Caco-2 (cell line): Measurements from ENCODE around the gene LMX1B. TPM values are rescaled to one million over a fixed set of nuclear protein-coding genes. Genes with fewer than 3 reads are reported as not detected.
A peak's percentile ranks its signal among the peaks of the same experiment; 100 is the strongest.

Source experiments
- BruUV-seq: library from RNA; stranded (reverse); fragments of 400-500 nt; replicated peaks from 2 replicates; lab custom pipeline; 2021; lab: Mats Ljungman, UMichigan
- CTCF ChIA-PET: fragments of 300-600 bp; sonication (Branson Sonifier 250); formaldehyde crosslinking; loops from one replicate; lab custom pipeline; 2022; ENCODE audit warnings: antibody characterized with exemption; lab: Charles Lee
- POLR2A ChIA-PET: fragments of 300-600 bp; sonication (Branson Sonifier 250); formaldehyde crosslinking; loops from one replicate; lab custom pipeline; 2022; ENCODE audit warnings: antibody characterized with exemption; lab: Charles Lee
- DNase-seq, 2 experiments: peaks; one replicate each; pipeline versions ENCODE4 v3.0.0 to v3.0.0-alpha.2; 2020 to 2022
- H3K27me3 ChIP-seq: replicated peaks from 2 replicates; pipeline ENCODE4 v1.6.0; 2011; ENCODE audit warnings: low read length; ENCODE audit not compliant: control insufficient read depth, insufficient read depth
- H3K36me3 ChIP-seq: 2 replicates; pipeline ENCODE4 v1.5.1; 2011; ENCODE audit warnings: low read length; ENCODE audit not compliant: control insufficient read depth, insufficient read depth
- H3K4me1 ChIP-seq: fragments of 250-450 bp; sonication (Bioruptor Pico); 2 replicates; pipeline ENCODE4 v1.5.1; 2020; ENCODE audit warnings: mild to moderate bottlenecking
- H3K4me3 ChIP-seq: 2 replicates; pipeline ENCODE4 v1.5.1; 2011; ENCODE audit warnings: low read depth, mild to moderate bottlenecking, control low read depth, low read length
- H3K9me3 ChIP-seq: fragments of 250-450 bp; sonication (Bioruptor Pico); 2 replicates; pipeline ENCODE4 v1.5.1; 2020; ENCODE audit warnings: mild to moderate bottlenecking, moderate library complexity
- H3K27ac Mint-ChIP-seq: one replicate; pipeline ENCODE4 v1.8.0; 2022; ENCODE audit warnings: mixed read lengths; ENCODE audit not compliant: unreplicated experiment
- H3K27me3 Mint-ChIP-seq: one replicate; pipeline ENCODE4 v1.8.0; 2022; ENCODE audit warnings: mixed read lengths; ENCODE audit not compliant: insufficient read depth, unreplicated experiment
- H3K36me3 Mint-ChIP-seq: one replicate; pipeline ENCODE4 v1.8.0; 2022; ENCODE audit warnings: mild to moderate bottlenecking, mixed read lengths; ENCODE audit not compliant: insufficient read depth, unreplicated experiment
- H3K4me1 Mint-ChIP-seq: one replicate; pipeline ENCODE4 v1.8.0; 2022; ENCODE audit warnings: low read depth, mixed read lengths; ENCODE audit not compliant: unreplicated experiment
- H3K4me3 Mint-ChIP-seq: one replicate; pipeline ENCODE4 v1.8.0; 2022; ENCODE audit warnings: mild to moderate bottlenecking, moderate library complexity, mixed read lengths; ENCODE audit not compliant: unreplicated experiment
- H3K9me3 Mint-ChIP-seq: one replicate; pipeline ENCODE4 v1.8.0; 2022; ENCODE audit warnings: mixed read lengths; ENCODE audit not compliant: unreplicated experiment
- intact Hi-C: fragments of 100-400 bp; cut with micrococcal nuclease; formaldehyde crosslinking; loops from one replicate; pipeline ENCODE4 v1.10.0; 2022; ENCODE audit not compliant: unreplicated experiment
- total RNA-seq: library from RNA; stranded (reverse); gene quantifications from 2 replicates; pipeline ENCODE4 v1.2.3, GENCODE V29; 2022
- TF ChIP-seq, protein P1 (sequence below), 2 experiments: fragments of 200-600 bp in 1 of 2; IDR thresholded peaks; 1 replicate in 1 of 2; 2 replicates in 1 of 2; pipeline versions ENCODE4 v1.5.1 to v1.8.0; 2011 to 2022; ENCODE audit warnings: antibody characterized with exemption in 1 of 2, control low read depth in 1 of 2, inconsistent platforms in 1 of 2, low read depth in 1 of 2, low read length in 1 of 2, mild to moderate bottlenecking in 1 of 2, moderate library complexity in 1 of 2; ENCODE audit not compliant: insufficient read depth in 1 of 2, severe bottlenecking in 1 of 2, unreplicated experiment in 1 of 2

Gene LMX1B
- total RNA-seq, 1 experiment from 2014 or later, result 17.0 TPM

DNA sequence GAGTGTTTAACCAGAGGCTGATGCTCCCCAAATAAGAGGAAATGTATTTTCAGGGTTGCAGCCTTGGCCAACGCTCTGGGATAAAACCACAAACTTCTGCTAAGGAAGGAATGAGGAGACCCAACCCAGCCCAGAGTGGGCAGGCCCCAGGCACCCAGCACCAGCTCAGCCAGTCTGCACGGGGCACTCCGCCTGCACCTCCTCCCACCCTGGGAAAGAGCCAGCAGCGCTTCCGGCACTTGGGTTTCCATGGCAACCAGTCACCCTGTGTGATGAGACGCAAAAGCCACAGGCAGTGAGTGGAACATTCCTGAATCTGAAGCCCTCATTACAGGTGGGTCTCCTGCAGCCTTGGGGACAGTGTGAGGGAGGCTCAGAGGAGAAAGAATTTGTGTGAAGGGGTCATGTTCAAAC is 105.9 kb downstream of the LMX1B start:
- Mint-ChIP-seq H3K27me3 (peaks cover 18% of the 10 kb centered on the region), H3K9me3 (no peaks in the 10 kb centered on the region), H3K4me3 (no peak overlapping the region), H3K4me1 (peaks cover 6% of the 10 kb centered on the region), H3K36me3 (no peaks in the 10 kb centered on the region), H3K27ac (no peak overlapping the region)
- Histone ChIP-seq H3K27me3 (no peaks in the 10 kb centered on the region), H3K36me3 (no peaks in the 10 kb centered on the region), H3K4me1 (0 out of 2 replicates have a peak, but pooled peaks cover 4% of the 10 kb centered on the region), H3K4me3 (no peak overlapping the region), H3K9me3 (no peaks in the 10 kb centered on the region)
- peak; percentile 35 to 74 for DNase-seq
- TF ChIP-seq, protein P1, sequence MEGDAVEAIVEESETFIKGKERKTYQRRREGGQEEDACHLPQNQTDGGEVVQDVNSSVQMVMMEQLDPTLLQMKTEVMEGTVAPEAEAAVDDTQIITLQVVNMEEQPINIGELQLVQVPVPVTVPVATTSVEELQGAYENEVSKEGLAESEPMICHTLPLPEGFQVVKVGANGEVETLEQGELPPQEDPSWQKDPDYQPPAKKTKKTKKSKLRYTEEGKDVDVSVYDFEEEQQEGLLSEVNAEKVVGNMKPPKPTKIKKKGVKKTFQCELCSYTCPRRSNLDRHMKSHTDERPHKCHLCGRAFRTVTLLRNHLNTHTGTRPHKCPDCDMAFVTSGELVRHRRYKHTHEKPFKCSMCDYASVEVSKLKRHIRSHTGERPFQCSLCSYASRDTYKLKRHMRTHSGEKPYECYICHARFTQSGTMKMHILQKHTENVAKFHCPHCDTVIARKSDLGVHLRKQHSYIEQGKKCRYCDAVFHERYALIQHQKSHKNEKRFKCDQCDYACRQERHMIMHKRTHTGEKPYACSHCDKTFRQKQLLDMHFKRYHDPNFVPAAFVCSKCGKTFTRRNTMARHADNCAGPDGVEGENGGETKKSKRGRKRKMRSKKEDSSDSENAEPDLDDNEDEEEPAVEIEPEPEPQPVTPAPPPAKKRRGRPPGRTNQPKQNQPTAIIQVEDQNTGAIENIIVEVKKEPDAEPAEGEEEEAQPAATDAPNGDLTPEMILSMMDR (IDR thresholded peaks at IDR 0.05; ENCODE audit: insufficient read depth in 1 of 2, low read depth in 1 of 2, low read length in 1 of 2, severe bottlenecking in 1 of 2, unreplicated experiment in 1 of 2), result no peak
- CTCF ChIA-PET, result interaction anchor here (1.6 kb wide), 1 partner anchor 13 kb away, joined by 9 read pairs; no protein-coding TSS in a partner anchor
- BruUV-seq, result no TSS peak
- POLR2A ChIA-PET, result no interaction called here
- intact Hi-C loops, result no loop called here

- H3K27ac Mint-ChIP-seq, result no peak overlapping the region
- H3K9me3 ChIP-seq, result no peaks in the 10 kb centered on the region
- no peaks in the 10 kb centered on the region for H3K9me3 Mint-ChIP-seq
- peaks cover 18% of the 10 kb centered on the region for H3K27me3 Mint-ChIP-seq
- H3K4me1 Mint-ChIP-seq, result peaks cover 6% of the 10 kb centered on the region
- H3K36me3 Mint-ChIP-seq, result no peaks in the 10 kb centered on the region
- H3K4me1 ChIP-seq, result 0 out of 2 replicates have a peak, but pooled peaks cover 4% of the 10 kb centered on the region
- ChIA-PET POLR2A (no interaction called here), CTCF (interaction anchor here (0.6 to 1.6 kb wide), 2 partner anchors 14 to 96 kb away, joined by 8 to 9 read pairs; no protein-coding TSS in a partner anchor)
- no peaks in the 10 kb centered on the region for H3K36me3 ChIP-seq
- intact Hi-C loops, result no loop called here
- BruUV-seq, result no TSS peak
- no peak overlapping the region for H3K4me3 Mint-ChIP-seq
- no peak for DNase-seq
- H3K4me3 ChIP-seq, result no peak overlapping the region
- H3K27me3 ChIP-seq, result no peaks in the 10 kb centered on the region
- TF ChIP-seq, protein P1 (IDR thresholded peaks at IDR 0.05; ENCODE audit: insufficient read depth in 1 of 2, low read depth in 1 of 2, low read length in 1 of 2, severe bottlenecking in 1 of 2, unreplicated experiment in 1 of 2), result no peak
Observed at GRCh38 chr9:126720036-126720435, 106.3 kb downstream of the LMX1B start.

GRCh38 chr9:126720661-126721563 is 107.2 kb downstream of the LMX1B start:
- ChIA-PET POLR2A (no interaction called here), CTCF (interaction anchor here (0.6 to 1.6 kb wide), 4 partner anchors 15 to 95 kb away, joined by 3 to 9 read pairs (median 6); no protein-coding TSS in a partner anchor)
- TF ChIP-seq, protein P1 (IDR thresholded peaks at IDR 0.05; ENCODE audit: insufficient read depth in 1 of 2, low read depth in 1 of 2, low read length in 1 of 2, severe bottlenecking in 1 of 2, unreplicated experiment in 1 of 2), result no peak
- no TSS peak for BruUV-seq
- DNase-seq, result no peak
- H3K27me3 ChIP-seq, result no peaks in the 10 kb centered on the region
- H3K9me3 ChIP-seq, result no peaks in the 10 kb centered on the region
- H3K4me1 ChIP-seq, result 0 out of 2 replicates have a peak, but pooled peaks cover 4% of the 10 kb centered on the region
- no peaks in the 10 kb centered on the region for H3K36me3 ChIP-seq
- no peaks in the 10 kb centered on the region for H3K9me3 Mint-ChIP-seq
- no peaks in the 10 kb centered on the region for H3K36me3 Mint-ChIP-seq
- H3K4me1 Mint-ChIP-seq, result peaks cover 6% of the 10 kb centered on the region
- no peak overlapping the region for H3K27ac Mint-ChIP-seq
- H3K4me3 Mint-ChIP-seq, result no peak overlapping the region
- intact Hi-C loops, result no loop called here
- peaks cover 13% of the 10 kb centered on the region for H3K27me3 Mint-ChIP-seq
- H3K4me3 ChIP-seq, result no peak overlapping the region
